ENCODE data around the gene AIP.

AIP gene

GRCh38 chr11:67482827-67483798 lies at the start of gene AIP:
Gene AIP (plus strand): TSS chr11:67483026. CDS start chr11:67483159, 133 bp downstream.
- FAIRE-seq: peak; percentile 25

- FAIRE-seq: no peak
These were observed 49.1 kb upstream of the AIP start for GRCh38 chr11:67433536-67434394.

- FAIRE-seq: no peak
These were observed 48.4 kb upstream of the AIP start for GRCh38 chr11:67434395-67434881.

GRCh38 chr11:67435031-67435726 lies 47.6 kb upstream of the AIP start:
- no peak for FAIRE-seq

- no peak for FAIRE-seq
These were observed 46.9 kb upstream of the AIP start for GRCh38 chr11:67435727-67436458.

GRCh38 chr11:67436459-67437081 lies 46.3 kb upstream of the AIP start:
- no peak for FAIRE-seq

GRCh38 chr11:67437082-67437808 lies 45.6 kb upstream of the AIP start, which contains the start of gene PTPRCAP:
Gene PTPRCAP (minus strand): TSS chr11:67437682. CDS start chr11:67437619, 63 bp downstream.
- no peak for FAIRE-seq

GRCh38 chr11:67437809-67438157 lies 45.0 kb upstream of the AIP start:
- no peak for FAIRE-seq

GRCh38 chr11:67438158-67438902 lies 44.5 kb upstream of the AIP start:
- FAIRE-seq: no peak

- FAIRE-seq: no peak
These were observed 43.3 kb upstream of the AIP start for GRCh38 chr11:67439321-67440228.

- no peak for FAIRE-seq
These were observed 42.4 kb upstream of the AIP start for GRCh38 chr11:67440229-67441097.

- no peak for FAIRE-seq
These were observed 41.7 kb upstream of the AIP start for GRCh38 chr11:67441098-67441563.

GRCh38 chr11:67441731-67442351 lies 41.0 kb upstream of the AIP start:
- FAIRE-seq: no peak

- FAIRE-seq: no peak
These were observed 40.1 kb upstream of the AIP start for GRCh38 chr11:67442504-67443404.

- FAIRE-seq: no peak
These were observed 37.3 kb upstream of the AIP start for GRCh38 chr11:67445515-67445914.

GRCh38 chr11:67448220-67448609 lies 34.6 kb upstream of the AIP start:
- no peak for FAIRE-seq
